ENCODE measurements around the gene DALRD3. TPM values are rescaled to one million over a fixed set of nuclear protein-coding genes. Genes with fewer than 3 reads are reported as not detected.

Gene DALRD3
- total RNA-seq, 1 donor from 2014 or later: 31.5 TPM

- Mint-ChIP-seq H3K4me3 (peak overlapping the region; percentile 38), H3K9me3 (no peaks in the 10 kb centered on the region), H3K36me3 (ENCODE audit: low read depth) (peaks cover 59% of the 10 kb centered on the region), H3K4me1 (peaks cover 18% of the 10 kb centered on the region), H3K27me3 (no peaks in the 10 kb centered on the region), H3K27ac (no peak overlapping the region)
- intact Hi-C loops (cut with micrococcal nuclease): no loop called here
- no peak for DNase-seq
Measured at GRCh38 chr3:48966876-48967361, 51.5 kb downstream of the DALRD3 start.

GRCh38 chr3:48966367-48966766, 52.0 kb downstream of the DALRD3 start:
- no peak overlapping the region for H3K4me3 Mint-ChIP-seq
- no peaks in the 10 kb centered on the region for H3K9me3 Mint-ChIP-seq
- H3K4me1 Mint-ChIP-seq: peaks cover 20% of the 10 kb centered on the region
- DNase-seq: no peak
- H3K36me3 Mint-ChIP-seq (ENCODE audit: low read depth): peaks cover 59% of the 10 kb centered on the region
- no peaks in the 10 kb centered on the region for H3K27me3 Mint-ChIP-seq
- intact Hi-C loops (cut with micrococcal nuclease): no loop called here
- H3K27ac Mint-ChIP-seq: no peak overlapping the region

Other genes starting within 250 kb of the DALRD3 start
- gene PRKAR2A, start 170.7 kb downstream of the DALRD3 start, total RNA-seq: 31.9 and 39.4 TPM in 2 replicates
- gene SLC25A20, start 119.7 kb downstream of the DALRD3 start, total RNA-seq: 13.8 and 15.6 TPM in 2 replicates
- gene ARIH2, start 99.7 kb downstream of the DALRD3 start, total RNA-seq: 157 TPM in 2 replicates
- 33.9 and 38.3 TPM in 2 replicates for gene P4HTM, start 28.3 kb downstream of the DALRD3 start, total RNA-seq
- 141 and 153 TPM in 2 replicates for gene WDR6, start 11.2 kb downstream of the DALRD3 start, total RNA-seq
- 123 and 126 TPM in 2 replicates for gene NDUFAF3, start 3.5 kb upstream of the DALRD3 start, total RNA-seq
- gene IMPDH2, start 10.8 kb upstream of the DALRD3 start, total RNA-seq: 490 and 496 TPM in 2 replicates
- 138 and 152 TPM in 2 replicates for gene QRICH1, start 75.5 kb upstream of the DALRD3 start, total RNA-seq
- gene QARS1, start 86.2 kb upstream of the DALRD3 start, total RNA-seq: 188 and 192 TPM in 2 replicates
- gene USP19, start 102.2 kb upstream of the DALRD3 start, total RNA-seq: 57.2 and 64.9 TPM in 2 replicates
- gene LAMB2, start 114.5 kb upstream of the DALRD3 start, total RNA-seq: not detected in 2 replicates
- gene CCDC71, start 147.8 kb upstream of the DALRD3 start, total RNA-seq: 25.7 and 26.7 TPM in 2 replicates
- 1.5 and 2.3 TPM in 2 replicates for gene KLHDC8B, start 153.0 kb upstream of the DALRD3 start, total RNA-seq

All from activated CD4-positive, alpha-beta T cell treated with anti-CD3 and anti-CD28 coated beads, Interleukin-2, amount 10 ng/mL, durations not matched to agents 24 days and 14 days (primary cell).